ENCODE measurements around the gene MOGAT2. TPM values are rescaled to one million over a fixed set of nuclear protein-coding genes. Genes with fewer than 3 reads are reported as not detected.

MOGAT2 gene
- total and polyA plus RNA-seq, 2 donors (not counting 1 experiment from before 2014, with no cell fraction given), result not detected

- no peaks in the 10 kb centered on the region for H3K9me3 ChIP-seq (ENCODE audit: control insufficient read depth, insufficient read depth, low read depth, low read length)
- H2AFZ ChIP-seq (ENCODE audit: low read length), result no peak overlapping the region
- H3K9ac ChIP-seq (ENCODE audit: insufficient read depth, low read length), result no peak overlapping the region
- H4K20me1 ChIP-seq (ENCODE audit: control insufficient read depth, extremely low read depth, insufficient read depth, low read length), result no peaks in the 10 kb centered on the region
- no peaks in the 10 kb centered on the region for H3K79me2 ChIP-seq (ENCODE audit: control insufficient read depth, insufficient read depth, low read length)
- H3K27me3 ChIP-seq (ENCODE audit: control insufficient read depth, insufficient read depth, low read length), result peaks cover 23% of the 10 kb centered on the region
- no peaks in the 10 kb centered on the region for H3K36me3 ChIP-seq (ENCODE audit: control insufficient read depth, insufficient read depth, low read length)
- no peak for TF ChIP-seq EZH2 (IDR thresholded peaks at IDR 0.05; ENCODE audit: low read length, missing control alignments)
- TF ChIP-seq, protein P1, sequence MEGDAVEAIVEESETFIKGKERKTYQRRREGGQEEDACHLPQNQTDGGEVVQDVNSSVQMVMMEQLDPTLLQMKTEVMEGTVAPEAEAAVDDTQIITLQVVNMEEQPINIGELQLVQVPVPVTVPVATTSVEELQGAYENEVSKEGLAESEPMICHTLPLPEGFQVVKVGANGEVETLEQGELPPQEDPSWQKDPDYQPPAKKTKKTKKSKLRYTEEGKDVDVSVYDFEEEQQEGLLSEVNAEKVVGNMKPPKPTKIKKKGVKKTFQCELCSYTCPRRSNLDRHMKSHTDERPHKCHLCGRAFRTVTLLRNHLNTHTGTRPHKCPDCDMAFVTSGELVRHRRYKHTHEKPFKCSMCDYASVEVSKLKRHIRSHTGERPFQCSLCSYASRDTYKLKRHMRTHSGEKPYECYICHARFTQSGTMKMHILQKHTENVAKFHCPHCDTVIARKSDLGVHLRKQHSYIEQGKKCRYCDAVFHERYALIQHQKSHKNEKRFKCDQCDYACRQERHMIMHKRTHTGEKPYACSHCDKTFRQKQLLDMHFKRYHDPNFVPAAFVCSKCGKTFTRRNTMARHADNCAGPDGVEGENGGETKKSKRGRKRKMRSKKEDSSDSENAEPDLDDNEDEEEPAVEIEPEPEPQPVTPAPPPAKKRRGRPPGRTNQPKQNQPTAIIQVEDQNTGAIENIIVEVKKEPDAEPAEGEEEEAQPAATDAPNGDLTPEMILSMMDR (conservative IDR thresholded peaks at IDR 0.05 in 1 of 2, IDR thresholded peaks at IDR 0.05 in 1 of 2; ENCODE audit: low read depth in 1 of 2, low read length in 2 of 2), result no peak
- H3K27ac ChIP-seq (ENCODE audit: insufficient read depth, low read length), result no peak overlapping the region
- no peak overlapping the region for H3K4me2 ChIP-seq (ENCODE audit: extremely low read depth, insufficient read depth, low read length)
- no peak overlapping the region for H3K4me3 ChIP-seq (replicated peaks in 1 of 4; ENCODE audit: control extremely low read depth in 1 of 4, insufficient read depth in 1 of 4, low read depth in 3 of 4, low read length in 4 of 4)
- H3K4me1 ChIP-seq (ENCODE audit: control insufficient read depth, extremely low read depth, insufficient read depth, low read length), result no peaks in the 10 kb centered on the region
- DNase-seq (ENCODE audit: low read depth in 2 of 2), result peak; percentile 42 to 61
These were observed 43.6 kb upstream of the MOGAT2 start for GRCh38 chr11:75673977-75674582.

DNA sequence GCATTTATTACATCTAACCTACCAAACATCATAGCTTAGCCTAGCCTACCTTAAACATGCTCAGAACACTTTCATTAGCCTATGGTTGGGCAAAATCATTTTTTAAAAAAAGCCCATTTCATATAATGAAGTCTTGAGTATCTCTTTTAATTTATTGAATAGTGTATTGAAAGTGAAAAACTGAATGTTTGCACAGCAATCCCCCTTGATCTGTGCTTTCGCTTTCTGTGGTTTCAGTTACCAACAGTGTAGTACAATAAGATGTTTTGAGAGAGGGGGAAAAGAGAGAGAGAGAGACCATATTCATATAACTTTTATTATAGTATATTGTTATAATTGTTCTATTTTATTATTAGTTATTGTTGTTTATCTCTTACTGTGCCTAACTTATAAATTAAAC is 40.4 kb upstream of the MOGAT2 start:
- Histone ChIP-seq H3K79me2 (ENCODE audit: control insufficient read depth, insufficient read depth, low read length) (no peaks in the 10 kb centered on the region), H3K4me1 (ENCODE audit: control insufficient read depth, extremely low read depth, insufficient read depth, low read length) (no peaks in the 10 kb centered on the region), H3K27ac (ENCODE audit: insufficient read depth, low read length) (no peak overlapping the region), H3K36me3 (ENCODE audit: control insufficient read depth, insufficient read depth, low read length) (no peaks in the 10 kb centered on the region), H3K9me3 (ENCODE audit: control insufficient read depth, insufficient read depth, low read depth, low read length) (no peaks in the 10 kb centered on the region), H3K4me3 (replicated peaks in 1 of 4; ENCODE audit: control extremely low read depth in 1 of 4, insufficient read depth in 1 of 4, low read depth in 3 of 4, low read length in 4 of 4) (no peak overlapping the region), H3K27me3 (ENCODE audit: control insufficient read depth, insufficient read depth, low read length) (peaks cover 8% of the 10 kb centered on the region), H3K4me2 (ENCODE audit: extremely low read depth, insufficient read depth, low read length) (no peak overlapping the region), H3K9ac (ENCODE audit: insufficient read depth, low read length) (no peak overlapping the region), H4K20me1 (ENCODE audit: control insufficient read depth, extremely low read depth, insufficient read depth, low read length) (no peaks in the 10 kb centered on the region), H2AFZ (ENCODE audit: low read length) (no peak overlapping the region)
- TF ChIP-seq EZH2 (IDR thresholded peaks at IDR 0.05; ENCODE audit: low read length, missing control alignments), result no peak
- TF ChIP-seq, protein P1 (conservative IDR thresholded peaks at IDR 0.05 in 1 of 2, IDR thresholded peaks at IDR 0.05 in 1 of 2; ENCODE audit: low read depth in 1 of 2, low read length in 2 of 2), result no peak
- DNase-seq (ENCODE audit: low read depth in 2 of 2), result no peak

DNA sequence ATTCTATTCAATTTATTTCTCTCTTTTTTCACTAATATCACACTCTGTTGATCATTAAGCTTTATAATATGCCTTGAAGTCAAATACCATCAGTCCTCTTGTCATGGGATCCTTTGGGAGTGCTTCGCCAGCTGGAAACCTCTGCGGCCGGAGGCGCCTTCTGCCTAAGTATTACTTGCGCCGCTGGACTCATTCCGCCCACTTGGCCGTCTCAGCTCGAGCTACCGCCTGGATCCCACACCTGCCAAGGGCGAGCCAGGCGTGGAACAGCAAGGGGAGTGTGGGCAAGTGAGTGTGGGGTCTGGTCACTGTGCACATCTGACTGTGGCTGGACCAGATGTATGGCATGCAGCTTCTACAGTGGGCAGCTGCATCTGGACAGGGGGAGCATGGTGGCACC is 39.7 kb upstream of the MOGAT2 start:
- no peak for DNase-seq (ENCODE audit: low read depth in 2 of 2)
- Histone ChIP-seq H2AFZ (ENCODE audit: low read length) (no peak overlapping the region), H3K36me3 (ENCODE audit: control insufficient read depth, insufficient read depth, low read length) (no peaks in the 10 kb centered on the region)

More for the DNA sequence above, 39.7 kb upstream of the MOGAT2 start:
- Histone ChIP-seq H3K4me2 (ENCODE audit: extremely low read depth, insufficient read depth, low read length) (no peak overlapping the region), H3K27me3 (ENCODE audit: control insufficient read depth, insufficient read depth, low read length) (peaks cover 8% of the 10 kb centered on the region), H4K20me1 (ENCODE audit: control insufficient read depth, extremely low read depth, insufficient read depth, low read length) (no peaks in the 10 kb centered on the region), H3K9ac (ENCODE audit: insufficient read depth, low read length) (no peak overlapping the region), H3K79me2 (ENCODE audit: control insufficient read depth, insufficient read depth, low read length) (no peaks in the 10 kb centered on the region), H3K27ac (ENCODE audit: insufficient read depth, low read length) (no peak overlapping the region), H3K4me1 (ENCODE audit: control insufficient read depth, extremely low read depth, insufficient read depth, low read length) (no peaks in the 10 kb centered on the region), H3K9me3 (ENCODE audit: control insufficient read depth, insufficient read depth, low read depth, low read length) (no peaks in the 10 kb centered on the region), H3K4me3 (replicated peaks in 1 of 4; ENCODE audit: control extremely low read depth in 1 of 4, insufficient read depth in 1 of 4, low read depth in 3 of 4, low read length in 4 of 4) (no peak overlapping the region)
- TF ChIP-seq EZH2 (IDR thresholded peaks at IDR 0.05; ENCODE audit: low read length, missing control alignments), result no peak
- TF ChIP-seq, protein P1 (conservative IDR thresholded peaks at IDR 0.05 in 1 of 2, IDR thresholded peaks at IDR 0.05 in 1 of 2; ENCODE audit: low read depth in 1 of 2, low read length in 2 of 2), result no peak

Measured in fibroblast of lung (primary cell).